ENCODE data around the gene SUFU. TPM values are rescaled to one million over a fixed set of nuclear protein-coding genes. Genes with fewer than 3 reads are reported as not detected.

Gene SUFU
- total and polyA plus RNA-seq, 2 of the 13 experiments (the other 11 are each of a cell fraction or from before 2014, with no cell fraction given) = 2.9 to 5.5 TPM

DNA sequence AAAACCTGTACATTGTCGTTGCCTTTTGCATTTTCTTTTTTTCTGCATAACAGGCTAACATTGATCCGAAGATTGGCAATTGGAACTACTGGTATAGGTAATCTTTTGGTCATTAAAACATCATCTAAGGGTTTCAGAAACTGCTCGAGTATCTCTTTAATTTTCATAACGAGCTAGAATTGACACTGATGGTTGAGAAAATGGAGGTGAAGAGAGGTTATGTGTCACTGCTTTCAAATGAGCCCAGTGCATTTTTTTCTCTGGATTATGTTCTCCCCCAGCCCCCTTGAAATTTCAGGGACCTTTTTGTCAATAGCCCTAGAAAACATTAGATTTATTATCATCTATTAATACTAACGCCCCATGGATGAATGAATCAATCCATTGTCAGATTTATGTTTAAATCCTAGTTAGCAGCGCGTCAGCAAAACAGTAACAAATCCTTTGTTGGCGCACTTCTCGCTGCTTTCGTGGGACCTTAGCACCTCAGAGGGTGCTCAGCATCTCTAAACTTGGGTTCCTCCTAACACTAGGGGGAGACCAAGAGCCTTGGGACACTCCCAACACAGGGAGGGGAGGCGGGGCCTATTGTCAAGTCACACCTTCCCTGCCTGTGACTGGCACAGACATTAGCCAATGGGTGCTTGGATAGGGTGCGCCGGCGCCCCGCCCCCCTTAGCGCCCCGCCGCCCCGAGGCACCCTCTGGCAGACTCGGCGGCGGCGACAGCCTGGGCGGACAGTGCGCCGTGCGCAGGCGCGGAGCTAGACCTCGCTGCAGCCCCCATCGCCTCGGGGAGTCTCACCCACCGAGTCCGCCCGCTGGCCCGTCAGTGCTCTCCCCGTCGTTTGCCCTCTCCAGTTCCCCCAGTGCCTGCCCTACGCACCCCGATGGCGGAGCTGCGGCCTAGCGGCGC is at the start of gene SUFU (continued):
- TF ChIP-seq, protein P1, sequence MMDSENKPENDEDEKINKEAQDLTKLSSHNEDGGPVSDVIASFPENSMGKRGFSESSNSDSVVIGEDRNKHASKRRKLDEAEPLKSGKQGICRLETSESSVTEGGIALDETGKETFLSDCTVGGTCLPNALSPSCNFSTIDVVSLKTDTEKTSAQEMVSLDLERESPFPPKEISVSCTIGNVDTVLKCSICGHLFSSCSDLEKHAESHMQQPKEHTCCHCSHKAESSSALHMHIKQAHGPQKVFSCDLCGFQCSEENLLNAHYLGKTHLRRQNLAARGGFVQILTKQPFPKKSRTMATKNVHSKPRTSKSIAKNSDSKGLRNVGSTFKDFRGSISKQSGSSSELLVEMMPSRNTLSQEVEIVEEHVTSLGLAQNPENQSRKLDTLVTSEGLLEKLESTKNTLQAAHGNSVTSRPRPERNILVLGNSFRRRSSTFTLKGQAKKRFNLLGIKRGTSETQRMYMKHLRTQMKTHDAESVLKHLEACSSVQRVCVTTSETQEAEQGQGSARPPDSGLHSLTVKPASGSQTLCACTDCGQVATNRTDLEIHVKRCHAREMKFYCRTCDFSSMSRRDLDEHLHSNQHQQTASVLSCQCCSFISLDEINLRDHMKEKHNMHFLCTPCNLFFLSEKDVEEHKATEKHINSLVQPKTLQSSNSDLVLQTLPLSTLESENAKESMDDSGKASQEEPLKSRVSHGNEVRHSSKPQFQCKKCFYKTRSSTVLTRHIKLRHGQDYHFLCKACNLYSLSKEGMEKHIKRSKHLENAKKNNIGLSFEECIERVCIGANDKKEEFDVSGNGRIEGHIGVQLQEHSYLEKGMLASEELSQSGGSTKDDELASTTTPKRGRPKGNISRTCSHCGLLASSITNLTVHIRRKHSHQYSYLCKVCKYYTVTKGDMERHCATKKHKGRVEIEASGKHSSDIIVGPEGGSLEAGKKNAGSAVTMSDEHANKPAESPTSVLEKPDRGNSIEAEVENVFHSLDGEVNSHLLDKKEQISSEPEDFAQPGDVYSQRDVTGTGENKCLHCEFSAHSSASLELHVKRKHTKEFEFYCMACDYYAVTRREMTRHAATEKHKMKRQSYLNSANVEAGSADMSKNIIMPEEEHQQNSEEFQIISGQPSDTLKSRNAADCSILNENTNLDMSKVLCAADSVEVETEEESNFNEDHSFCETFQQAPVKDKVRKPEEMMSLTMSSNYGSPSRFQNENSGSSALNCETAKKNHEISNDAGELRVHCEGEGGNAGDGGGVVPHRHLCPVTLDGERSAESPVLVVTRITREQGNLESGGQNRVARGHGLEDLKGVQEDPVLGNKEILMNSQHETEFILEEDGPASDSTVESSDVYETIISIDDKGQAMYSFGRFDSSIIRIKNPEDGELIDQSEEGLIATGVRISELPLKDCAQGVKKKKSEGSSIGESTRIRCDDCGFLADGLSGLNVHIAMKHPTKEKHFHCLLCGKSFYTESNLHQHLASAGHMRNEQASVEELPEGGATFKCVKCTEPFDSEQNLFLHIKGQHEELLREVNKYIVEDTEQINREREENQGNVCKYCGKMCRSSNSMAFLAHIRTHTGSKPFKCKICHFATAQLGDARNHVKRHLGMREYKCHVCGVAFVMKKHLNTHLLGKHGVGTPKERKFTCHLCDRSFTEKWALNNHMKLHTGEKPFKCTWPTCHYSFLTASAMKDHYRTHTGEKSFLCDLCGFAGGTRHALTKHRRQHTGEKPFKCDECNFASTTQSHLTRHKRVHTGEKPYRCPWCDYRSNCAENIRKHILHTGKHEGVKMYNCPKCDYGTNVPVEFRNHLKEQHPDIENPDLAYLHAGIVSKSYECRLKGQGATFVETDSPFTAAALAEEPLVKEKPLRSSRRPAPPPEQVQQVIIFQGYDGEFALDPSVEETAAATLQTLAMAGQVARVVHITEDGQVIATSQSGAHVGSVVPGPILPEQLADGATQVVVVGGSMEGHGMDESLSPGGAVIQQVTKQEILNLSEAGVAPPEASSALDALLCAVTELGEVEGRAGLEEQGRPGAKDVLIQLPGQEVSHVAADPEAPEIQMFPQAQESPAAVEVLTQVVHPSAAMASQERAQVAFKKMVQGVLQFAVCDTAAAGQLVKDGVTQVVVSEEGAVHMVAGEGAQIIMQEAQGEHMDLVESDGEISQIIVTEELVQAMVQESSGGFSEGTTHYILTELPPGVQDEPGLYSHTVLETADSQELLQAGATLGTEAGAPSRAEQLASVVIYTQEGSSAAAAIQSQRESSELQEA (CRISPR knock-in tag; IDR thresholded peaks at IDR 0.05; ENCODE audit: not compliant biosample characterization) = no peak
- no peak for TF ChIP-seq REL (CRISPR knock-in tag; conservative IDR thresholded peaks at IDR 0.05)
- TF ChIP-seq SIN3B (IDR thresholded peaks at IDR 0.05; ENCODE audit: low read length) = no peak
- TF ChIP-seq ZNF33A (CRISPR knock-in tag; IDR thresholded peaks at IDR 0.05; ENCODE audit: borderline replicate concordance) = no peak
- no peak for TF ChIP-seq BORCS8-MEF2B (CRISPR knock-in tag; IDR thresholded peaks at IDR 0.05)
- TF ChIP-seq YEATS4 (CRISPR knock-in tag; IDR thresholded peaks at IDR 0.05; ENCODE audit: borderline replicate concordance) = no peak
- no peak for TF ChIP-seq FOXP1 (IDR thresholded peaks at IDR 0.05)
- TF ChIP-seq FOXP1 (CRISPR knock-in tag; IDR thresholded peaks at IDR 0.05) = no peak
- TF ChIP-seq, protein P2, sequence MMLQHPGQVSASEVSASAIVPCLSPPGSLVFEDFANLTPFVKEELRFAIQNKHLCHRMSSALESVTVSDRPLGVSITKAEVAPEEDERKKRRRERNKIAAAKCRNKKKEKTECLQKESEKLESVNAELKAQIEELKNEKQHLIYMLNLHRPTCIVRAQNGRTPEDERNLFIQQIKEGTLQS (CRISPR knock-in tag; IDR thresholded peaks at IDR 0.05) = no peak
- no peak for TF ChIP-seq POGZ (CRISPR knock-in tag; IDR thresholded peaks at IDR 0.05)
- TF ChIP-seq ZNF572 (CRISPR knock-in tag; IDR thresholded peaks at IDR 0.05) = no peak
- TF ChIP-seq CBX2 (IDR thresholded peaks at IDR 0.05; ENCODE audit: low read depth, low read length) = no peak
- no peak for TF ChIP-seq CBX2 (CRISPR knock-in tag; IDR thresholded peaks at IDR 0.05; ENCODE audit: low read depth)
- TF ChIP-seq FOXC1 (CRISPR knock-in tag; IDR thresholded peaks at IDR 0.05; ENCODE audit: borderline replicate concordance) = no peak
- TF ChIP-seq ZSCAN9 (CRISPR knock-in tag; IDR thresholded peaks at IDR 0.05; ENCODE audit: borderline replicate concordance) = no peak
- TF ChIP-seq, protein P3, sequence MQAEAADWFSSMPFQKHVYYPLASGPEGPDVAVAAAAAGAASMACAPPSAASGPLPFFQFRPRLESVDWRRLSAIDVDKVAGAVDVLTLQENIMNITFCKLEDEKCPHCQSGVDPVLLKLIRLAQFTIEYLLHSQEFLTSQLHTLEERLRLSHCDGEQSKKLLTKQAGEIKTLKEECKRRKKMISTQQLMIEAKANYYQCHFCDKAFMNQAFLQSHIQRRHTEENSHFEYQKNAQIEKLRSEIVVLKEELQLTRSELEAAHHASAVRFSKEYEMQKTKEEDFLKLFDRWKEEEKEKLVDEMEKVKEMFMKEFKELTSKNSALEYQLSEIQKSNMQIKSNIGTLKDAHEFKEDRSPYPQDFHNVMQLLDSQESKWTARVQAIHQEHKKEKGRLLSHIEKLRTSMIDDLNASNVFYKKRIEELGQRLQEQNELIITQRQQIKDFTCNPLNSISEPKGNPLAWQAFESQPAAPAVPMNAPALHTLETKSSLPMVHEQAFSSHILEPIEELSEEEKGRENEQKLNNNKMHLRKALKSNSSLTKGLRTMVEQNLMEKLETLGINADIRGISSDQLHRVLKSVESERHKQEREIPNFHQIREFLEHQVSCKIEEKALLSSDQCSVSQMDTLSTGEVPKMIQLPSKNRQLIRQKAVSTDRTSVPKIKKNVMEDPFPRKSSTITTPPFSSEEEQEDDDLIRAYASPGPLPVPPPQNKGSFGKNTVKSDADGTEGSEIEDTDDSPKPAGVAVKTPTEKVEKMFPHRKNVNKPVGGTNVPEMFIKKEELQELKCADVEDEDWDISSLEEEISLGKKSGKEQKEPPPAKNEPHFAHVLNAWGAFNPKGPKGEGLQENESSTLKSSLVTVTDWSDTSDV (CRISPR knock-in tag; IDR thresholded peaks at IDR 0.05) = no peak
- no peak for TF ChIP-seq DMAP1 (CRISPR knock-in tag; IDR thresholded peaks at IDR 0.05)
- no peak for TF ChIP-seq SNRNP70 (IDR thresholded peaks at IDR 0.05; ENCODE audit: low read depth, low read length)

Measured in HepG2 (cell line).